HFFc6 (cell line): ENCODE measurements around the gene CCDC14. TPM values are rescaled to one million over a fixed set of nuclear protein-coding genes. Genes with fewer than 3 reads are reported as not detected.

Experiments
- DNase-seq: peaks from one replicate; pipeline ENCODE4 v3.0.0-alpha.2; 2018
- H3K27ac Mint-ChIP-seq: 2 replicates; pipeline ENCODE4 v1.8.0; 2020; ENCODE audit warnings: mild to moderate bottlenecking, mixed read lengths
- H3K27me3 Mint-ChIP-seq: 2 replicates; pipeline ENCODE4 v1.8.0; 2021; ENCODE audit warnings: mild to moderate bottlenecking, moderate library complexity, mixed read lengths; ENCODE audit not compliant: insufficient read depth
- H3K36me3 Mint-ChIP-seq: 2 replicates; pipeline ENCODE4 v1.8.0; 2021; ENCODE audit warnings: low read depth, mixed read lengths
- H3K4me1 Mint-ChIP-seq: 2 replicates; pipeline ENCODE4 v1.8.0; 2020; ENCODE audit warnings: low read depth, mixed read lengths
- H3K4me3 Mint-ChIP-seq: 2 replicates; pipeline ENCODE4 v1.8.0; 2020; ENCODE audit warnings: mild to moderate bottlenecking, moderate library complexity, mixed read lengths
- H3K9me3 Mint-ChIP-seq: 2 replicates; pipeline ENCODE4 v1.8.0; 2020; ENCODE audit warnings: mild to moderate bottlenecking, mixed read lengths
- total RNA-seq, 6 experiments: library from RNA; stranded (reverse); fragmentation: NEBNext Ultra II Directional; extraction: Animal tissue kit (Norgen Biotek cat#: 25700); gene quantifications; 2 replicates in 1 of 6; 3 replicates in 5 of 6; pipeline ENCODE4 v1.2.3, GENCODE V29; 2021
- TF ChIP-seq, protein P1 (sequence below): fragments of 200-600 bp; sonication (generic); IDR thresholded peaks from 2 replicates; pipeline ENCODE4 v1.5.0; 2021; ENCODE audit warnings: antibody characterized with exemption, mild to moderate bottlenecking

CCDC14 gene
- total RNA-seq, 6 experiments from 2014 or later: 25.8 to 39.7 (median 36.3) TPM

DNA sequence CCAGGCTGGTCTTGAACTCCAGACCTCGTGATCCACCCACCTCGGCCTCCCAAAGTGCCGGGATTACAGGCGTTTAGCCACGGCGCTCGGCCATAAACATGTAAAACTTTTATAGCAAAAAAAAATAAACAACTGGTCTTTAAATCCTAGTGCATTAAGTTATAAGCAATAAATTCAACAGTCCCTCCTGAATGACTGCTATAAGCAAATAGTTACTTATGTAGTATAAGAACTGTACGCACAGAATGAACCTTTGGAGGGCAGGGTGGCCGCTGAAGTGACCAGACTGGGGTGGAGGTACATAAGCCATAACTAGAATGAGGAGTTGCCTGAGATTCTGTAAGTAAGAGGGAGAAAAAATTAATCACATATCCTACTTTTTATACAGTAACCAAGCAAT is 12.6 kb downstream of the CCDC14 start:
- peaks cover 57% of the 10 kb centered on the region for H3K4me1 Mint-ChIP-seq
- H3K9me3 Mint-ChIP-seq: no peaks in the 10 kb centered on the region
- no peak for DNase-seq
- H3K36me3 Mint-ChIP-seq: peaks cover 70% of the 10 kb centered on the region
- H3K4me3 Mint-ChIP-seq: no peak overlapping the region; the same call in 1 of the 2 replicates
- H3K27ac Mint-ChIP-seq: 0 out of 2 replicates have a peak overlapping the region, but pooled peaks have one; percentile 72
- no peaks in the 10 kb centered on the region; the same call in 1 of the 2 replicates for H3K27me3 Mint-ChIP-seq
- TF ChIP-seq, protein P1, sequence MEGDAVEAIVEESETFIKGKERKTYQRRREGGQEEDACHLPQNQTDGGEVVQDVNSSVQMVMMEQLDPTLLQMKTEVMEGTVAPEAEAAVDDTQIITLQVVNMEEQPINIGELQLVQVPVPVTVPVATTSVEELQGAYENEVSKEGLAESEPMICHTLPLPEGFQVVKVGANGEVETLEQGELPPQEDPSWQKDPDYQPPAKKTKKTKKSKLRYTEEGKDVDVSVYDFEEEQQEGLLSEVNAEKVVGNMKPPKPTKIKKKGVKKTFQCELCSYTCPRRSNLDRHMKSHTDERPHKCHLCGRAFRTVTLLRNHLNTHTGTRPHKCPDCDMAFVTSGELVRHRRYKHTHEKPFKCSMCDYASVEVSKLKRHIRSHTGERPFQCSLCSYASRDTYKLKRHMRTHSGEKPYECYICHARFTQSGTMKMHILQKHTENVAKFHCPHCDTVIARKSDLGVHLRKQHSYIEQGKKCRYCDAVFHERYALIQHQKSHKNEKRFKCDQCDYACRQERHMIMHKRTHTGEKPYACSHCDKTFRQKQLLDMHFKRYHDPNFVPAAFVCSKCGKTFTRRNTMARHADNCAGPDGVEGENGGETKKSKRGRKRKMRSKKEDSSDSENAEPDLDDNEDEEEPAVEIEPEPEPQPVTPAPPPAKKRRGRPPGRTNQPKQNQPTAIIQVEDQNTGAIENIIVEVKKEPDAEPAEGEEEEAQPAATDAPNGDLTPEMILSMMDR: no peak

DNA sequence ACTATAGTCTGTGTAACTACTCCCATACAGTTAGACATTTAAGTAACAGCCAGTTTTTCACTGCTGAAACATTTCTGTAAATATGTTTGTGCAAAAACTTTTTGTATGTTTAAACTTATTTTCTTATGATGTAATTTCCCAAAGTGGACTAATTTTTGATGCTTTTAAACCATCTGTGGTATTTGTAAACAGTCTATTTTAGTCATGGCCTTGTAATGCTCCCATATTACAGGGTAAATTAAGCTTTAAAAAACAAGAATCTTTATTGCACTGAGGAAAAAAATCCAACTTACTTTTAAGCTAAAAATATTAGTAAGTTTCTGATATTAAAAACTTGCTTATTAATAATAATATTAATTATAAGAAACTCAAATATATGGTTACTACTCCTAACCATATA is 13.5 kb downstream of the CCDC14 start:
- H3K27ac Mint-ChIP-seq: no peak overlapping the region

DNA sequence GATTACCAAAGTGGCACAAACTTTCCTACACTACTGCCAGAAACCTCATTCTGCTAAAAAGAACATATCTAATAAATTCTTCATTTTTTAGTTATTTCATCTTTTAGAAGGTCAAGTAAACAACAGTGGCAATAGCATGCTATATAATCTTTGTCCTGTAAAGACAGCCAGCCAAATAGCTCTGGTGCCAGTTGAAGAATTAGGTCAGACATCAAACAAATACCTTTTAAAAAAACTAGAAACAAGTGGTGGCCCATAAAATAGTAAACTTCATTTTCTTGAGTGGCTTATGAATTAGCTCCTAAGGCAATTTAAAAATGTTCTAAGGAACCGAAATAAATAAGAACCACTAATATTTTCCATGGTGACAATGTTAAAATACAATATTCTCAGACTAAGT is 19.5 kb downstream of the CCDC14 start:
- Mint-ChIP-seq H3K27me3 (no peaks in the 10 kb centered on the region), H3K9me3 (no peaks in the 10 kb centered on the region), H3K4me1 (peaks cover 26% of the 10 kb centered on the region), H3K4me3 (no peak overlapping the region), H3K36me3 (peaks cover 40% of the 10 kb centered on the region), H3K27ac (no peak overlapping the region)
- TF ChIP-seq, protein P1: 0 out of 2 replicates have a peak, but pooled peaks have one; percentile 4
- DNase-seq: no peak

More for the DNA sequence above, 13.5 kb downstream of the CCDC14 start:
- peaks cover 56% of the 10 kb centered on the region for H3K4me1 Mint-ChIP-seq
- no peaks in the 10 kb centered on the region for H3K9me3 Mint-ChIP-seq
- H3K36me3 Mint-ChIP-seq: peaks cover 65% of the 10 kb centered on the region
- no peak overlapping the region for H3K4me3 Mint-ChIP-seq
- no peak for DNase-seq
- TF ChIP-seq, protein P1: no peak
- no peaks in the 10 kb centered on the region; the same call in 1 of the 2 replicates for H3K27me3 Mint-ChIP-seq

DNA sequence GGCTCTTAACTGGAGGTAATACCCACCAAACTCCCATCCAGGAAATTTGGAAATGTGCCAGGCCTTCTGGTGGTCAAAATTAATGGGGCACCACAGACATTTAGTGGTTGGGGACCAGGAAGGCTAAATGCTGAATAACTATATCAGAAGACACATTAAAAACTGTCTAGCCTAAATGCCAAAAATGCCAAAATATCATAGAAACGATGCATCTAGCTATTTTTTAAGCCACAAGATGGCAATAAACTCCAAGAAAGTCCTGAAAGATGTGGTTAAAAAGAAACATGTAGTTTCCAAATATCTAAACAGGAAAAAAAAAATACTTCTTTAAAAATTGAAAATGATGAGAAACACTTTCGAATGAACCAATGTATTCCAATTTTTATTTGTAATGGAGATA is 19.9 kb downstream of the CCDC14 start:
- Mint-ChIP-seq H3K27ac (peak overlapping the region; percentile 0; the same call in 1 of the 2 replicates), H3K27me3 (no peaks in the 10 kb centered on the region), H3K4me1 (peaks cover 30% of the 10 kb centered on the region), H3K9me3 (no peaks in the 10 kb centered on the region), H3K36me3 (peaks cover 36% of the 10 kb centered on the region), H3K4me3 (no peak overlapping the region)
- TF ChIP-seq, protein P1: peak; percentile 72
- DNase-seq: peak; percentile 16

DNA sequence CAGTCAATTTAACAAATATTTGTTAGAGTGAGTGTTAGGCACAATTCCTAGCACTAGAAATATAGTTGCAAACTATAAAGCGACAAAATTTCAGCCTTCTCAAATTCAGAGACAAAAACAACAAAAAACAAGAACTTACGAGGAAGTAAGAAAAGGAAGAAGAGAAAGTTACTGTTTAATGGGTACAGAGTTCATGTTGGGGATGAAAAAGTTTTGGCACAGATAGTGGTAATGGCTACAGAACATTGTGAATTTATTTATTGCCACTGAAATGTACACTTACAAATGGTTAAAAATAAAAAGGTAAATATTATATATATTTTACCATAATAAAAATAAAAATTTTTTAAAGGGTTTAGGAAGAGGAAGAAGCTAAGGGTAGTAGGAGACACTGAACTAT is 21.3 kb downstream of the CCDC14 start:
- DNase-seq: no peak
- TF ChIP-seq, protein P1: no peak
- H3K27me3 Mint-ChIP-seq: no peaks in the 10 kb centered on the region
- H3K9me3 Mint-ChIP-seq: no peaks in the 10 kb centered on the region
- H3K4me3 Mint-ChIP-seq: no peak overlapping the region
- H3K36me3 Mint-ChIP-seq: peaks cover 43% of the 10 kb centered on the region
- H3K27ac Mint-ChIP-seq: no peak overlapping the region
- peaks cover 37% of the 10 kb centered on the region for H3K4me1 Mint-ChIP-seq

DNA sequence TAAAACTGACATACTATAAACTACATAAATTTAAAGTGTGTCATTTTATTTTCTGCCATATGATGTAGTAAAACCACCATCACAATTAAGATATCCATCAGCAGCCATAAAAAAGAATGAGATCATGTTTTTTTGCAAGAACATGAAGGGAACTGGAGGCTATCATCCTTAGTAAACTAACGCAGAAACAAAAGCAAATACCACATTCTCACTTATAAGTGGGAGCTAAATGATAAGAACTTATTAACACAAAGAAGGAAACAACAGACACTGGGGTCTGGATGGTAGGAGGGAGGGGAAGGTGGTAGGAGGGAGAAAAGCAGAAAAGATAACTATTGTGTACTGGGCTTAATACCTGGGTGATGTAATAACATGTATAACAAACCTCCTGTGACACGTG is 24.6 kb downstream of the CCDC14 start:
- peak; percentile 34 for DNase-seq
- peaks cover 29% of the 10 kb centered on the region for H3K4me1 Mint-ChIP-seq
- H3K4me3 Mint-ChIP-seq: no peak overlapping the region
- no peaks in the 10 kb centered on the region for H3K27me3 Mint-ChIP-seq
- peak overlapping the region; percentile 33; the same call in 1 of the 2 replicates for H3K27ac Mint-ChIP-seq
- peaks cover 48% of the 10 kb centered on the region for H3K36me3 Mint-ChIP-seq
- no peaks in the 10 kb centered on the region for H3K9me3 Mint-ChIP-seq
- TF ChIP-seq, protein P1: no peak
